HEK293 (cell line): Measurements from ENCODE around the gene PPCDC.

Source experiments
- CTCF ChIA-PET: fragments of 350-600 bp; formaldehyde crosslinking; extraction: SDS; loops from one replicate; lab custom pipeline; 2021; ENCODE audit warnings: antibody characterized with exemption; lab: Yijun Ruan, JAX
- POLR2A ChIA-PET: fragments of 300-600 bp; formaldehyde crosslinking; extraction: SDS; loops from one replicate; lab custom pipeline; 2020; ENCODE audit warnings: antibody characterized with exemption, inconsistent platforms; lab: Yijun Ruan, JAX
- H3K27ac ChIP-seq: fragments of 200-500 bp; sonication (Bioruptor generic); 2 replicates; pipeline ENCODE4 v1.5.1; 2014; ENCODE audit warnings: low read depth, low read length, control low read depth, inconsistent platforms; ENCODE audit errors: extremely low read depth
- H3K36me3 ChIP-seq, 2 experiments: fragments of 200-500 bp in 1 of 2; sonication (Bioruptor generic) in 1 of 2; 1 replicate in 1 of 2; 2 replicates in 1 of 2; pipeline ENCODE4 v1.5.1; 2014 to 2017; ENCODE audit warnings: inconsistent platforms in 2 of 2, low read length in 2 of 2; ENCODE audit not compliant: control insufficient read depth in 2 of 2, insufficient read depth in 1 of 2
- H3K4me1 ChIP-seq: fragments of 200-500 bp; sonication (Bioruptor generic); 2 replicates; pipeline ENCODE4 v1.5.1; 2014; ENCODE audit warnings: mild to moderate bottlenecking, low read length, inconsistent platforms; ENCODE audit not compliant: control insufficient read depth, insufficient read depth
- H3K4me3 ChIP-seq: 2 replicates; pipeline ENCODE4 v1.5.1; 2011; ENCODE audit warnings: low read depth, mild to moderate bottlenecking, control low read depth, low read length, moderate library complexity
- H3K9me3 ChIP-seq: fragments of 200-500 bp; sonication (Bioruptor generic); 2 replicates; pipeline ENCODE4 v1.5.1; 2014; ENCODE audit warnings: low read depth, low read length, inconsistent platforms; ENCODE audit not compliant: control insufficient read depth, insufficient read depth
- ATF2 ChIP-seq: fragments of 450-650 bp; formaldehyde crosslinking; IDR thresholded peaks from 2 replicates; pipeline ENCODE4 v1.5.1; 2016; ENCODE audit warnings: missing biosample characterization, missing genetic modification characterization, low read depth
- GLIS1 ChIP-seq: fragments of 450-650 bp; formaldehyde crosslinking; IDR thresholded peaks from 2 replicates; pipeline ENCODE4 v1.5.1; 2016; ENCODE audit warnings: missing biosample characterization, missing genetic modification characterization
- HIC1 ChIP-seq: fragments of 450-650 bp; formaldehyde crosslinking; IDR thresholded peaks from 2 replicates; pipeline ENCODE4 v1.5.1; 2016; ENCODE audit warnings: missing biosample characterization, missing genetic modification characterization
- PRDM1 ChIP-seq: fragments of 450-650 bp; formaldehyde crosslinking; IDR thresholded peaks from 2 replicates; pipeline ENCODE4; 2016; ENCODE audit warnings: missing biosample characterization, missing genetic modification characterization
- SCRT1 ChIP-seq: fragments of 450-650 bp; formaldehyde crosslinking; IDR thresholded peaks from 2 replicates; pipeline ENCODE4 v1.5.1; 2016; ENCODE audit warnings: missing biosample characterization, missing genetic modification characterization, borderline replicate concordance
- SP2 ChIP-seq: fragments of 450-650 bp; formaldehyde crosslinking; IDR thresholded peaks from 2 replicates; pipeline ENCODE4 v1.5.1; 2016; ENCODE audit warnings: missing biosample characterization, missing genetic modification characterization
- ZBTB10 ChIP-seq: fragments of 450-650 bp; formaldehyde crosslinking; IDR thresholded peaks from 2 replicates; pipeline ENCODE4 v1.5.1; 2016; ENCODE audit warnings: missing biosample characterization, missing genetic modification characterization
- ZBTB17 ChIP-seq: fragments of 450-650 bp; formaldehyde crosslinking; IDR thresholded peaks from 2 replicates; pipeline ENCODE4 v1.5.1; 2016; ENCODE audit warnings: missing biosample characterization, missing genetic modification characterization
- ZNF184 ChIP-seq: fragments of 450-650 bp; IDR thresholded peaks from 2 replicates; pipeline ENCODE4 v1.5.1; 2018; ENCODE audit warnings: missing biosample characterization, mild to moderate bottlenecking, missing genetic modification characterization
- ZNF239 ChIP-seq: fragments of 450-650 bp; formaldehyde crosslinking; IDR thresholded peaks from 2 replicates; pipeline ENCODE4 v1.5.1; 2016; ENCODE audit warnings: missing biosample characterization, missing genetic modification characterization
- ZNF24 ChIP-seq: fragments of 450-650 bp; formaldehyde crosslinking; IDR thresholded peaks from 2 replicates; pipeline ENCODE4 v1.5.1; 2016; ENCODE audit warnings: missing biosample characterization, missing genetic modification characterization
- ZNF292 ChIP-seq: fragments of 450-650 bp; formaldehyde crosslinking; IDR thresholded peaks from 2 replicates; pipeline ENCODE4 v1.5.1; 2016; ENCODE audit warnings: low read depth, missing biosample characterization, missing genetic modification characterization, borderline replicate concordance
- ZNF362 ChIP-seq: fragments of 450-650 bp; formaldehyde crosslinking; IDR thresholded peaks from 2 replicates; pipeline ENCODE4 v1.5.1; 2016; ENCODE audit warnings: missing biosample characterization, missing genetic modification characterization
- ZNF398 ChIP-seq: fragments of 450-650 bp; formaldehyde crosslinking; IDR thresholded peaks from 2 replicates; pipeline ENCODE4 v1.5.1; 2017; ENCODE audit warnings: missing biosample characterization, missing genetic modification characterization
- ZNF654 ChIP-seq: fragments of 450-650 bp; formaldehyde crosslinking; IDR thresholded peaks from 2 replicates; pipeline ENCODE4 v1.5.1; 2016; ENCODE audit warnings: low read depth, missing biosample characterization, missing genetic modification characterization
- ZNF664 ChIP-seq: fragments of 450-650 bp; formaldehyde crosslinking; IDR thresholded peaks from 2 replicates; pipeline ENCODE4 v1.5.1; 2016; ENCODE audit warnings: missing biosample characterization, missing genetic modification characterization
- ZNF768 ChIP-seq: fragments of 450-650 bp; formaldehyde crosslinking; IDR thresholded peaks from 2 replicates; pipeline ENCODE4 v1.5.1; 2018; ENCODE audit warnings: missing biosample characterization, mild to moderate bottlenecking, missing genetic modification characterization
- TF ChIP-seq, protein P1 (sequence below): fragments of 450-650 bp; formaldehyde crosslinking; IDR thresholded peaks from 2 replicates; pipeline ENCODE4 v1.5.1; 2016; ENCODE audit warnings: missing biosample characterization, missing genetic modification characterization
- TF ChIP-seq, protein P2 (sequence below): fragments of 450-650 bp; formaldehyde crosslinking; IDR thresholded peaks from 2 replicates; pipeline ENCODE4 v1.5.1; 2017; ENCODE audit warnings: missing biosample characterization, mild to moderate bottlenecking, missing genetic modification characterization, moderate library complexity
- TF ChIP-seq, protein P3 (sequence below): fragments of 450-650 bp; formaldehyde crosslinking; IDR thresholded peaks from 2 replicates; pipeline ENCODE4 v1.5.1; 2016; ENCODE audit warnings: missing biosample characterization, missing genetic modification characterization

Gene PPCDC

GRCh38 chr15:74995779-74996765, 27.3 kb upstream of the PPCDC start:
- H3K9me3 ChIP-seq: no peaks in the 10 kb centered on the region
- CTCF ChIA-PET: interaction anchor here (0.7 to 0.9 kb wide), 2 partner anchors 207 to 312 kb away, joined by 3 to 4 read pairs; no protein-coding TSS in a partner anchor
- H3K36me3 ChIP-seq: no peaks in the 10 kb centered on the region
- POLR2A ChIA-PET: interaction anchor here (0.7 to 3.0 kb wide), 7 partner anchors 18 to 728 kb away, joined by 3 to 22 read pairs (median 4); partner anchors contain the start of genes C15orf39, FAM219B, PPCDC and RPP25
- no peaks in the 10 kb centered on the region; the same call in 1 of the 2 replicates for H3K4me1 ChIP-seq
- no peak overlapping the region for H3K27ac ChIP-seq
- H3K4me3 ChIP-seq: peak overlapping the region; percentile 69
- no peak for TF ChIP-seq ZNF292 (tag by site-specific recombination)
- TF ChIP-seq, protein P1, sequence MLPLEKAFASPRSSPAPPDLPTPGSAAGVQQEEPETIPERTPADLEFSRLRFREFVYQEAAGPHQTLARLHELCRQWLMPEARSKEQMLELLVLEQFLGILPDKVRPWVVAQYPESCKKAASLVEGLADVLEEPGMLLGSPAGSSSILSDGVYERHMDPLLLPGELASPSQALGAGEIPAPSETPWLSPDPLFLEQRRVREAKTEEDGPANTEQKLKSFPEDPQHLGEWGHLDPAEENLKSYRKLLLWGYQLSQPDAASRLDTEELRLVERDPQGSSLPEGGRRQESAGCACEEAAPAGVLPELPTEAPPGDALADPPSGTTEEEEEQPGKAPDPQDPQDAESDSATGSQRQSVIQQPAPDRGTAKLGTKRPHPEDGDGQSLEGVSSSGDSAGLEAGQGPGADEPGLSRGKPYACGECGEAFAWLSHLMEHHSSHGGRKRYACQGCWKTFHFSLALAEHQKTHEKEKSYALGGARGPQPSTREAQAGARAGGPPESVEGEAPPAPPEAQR (tag by site-specific recombination): no peak
- no peak for TF ChIP-seq HIC1 (tag by site-specific recombination)
- TF ChIP-seq, protein P2, sequence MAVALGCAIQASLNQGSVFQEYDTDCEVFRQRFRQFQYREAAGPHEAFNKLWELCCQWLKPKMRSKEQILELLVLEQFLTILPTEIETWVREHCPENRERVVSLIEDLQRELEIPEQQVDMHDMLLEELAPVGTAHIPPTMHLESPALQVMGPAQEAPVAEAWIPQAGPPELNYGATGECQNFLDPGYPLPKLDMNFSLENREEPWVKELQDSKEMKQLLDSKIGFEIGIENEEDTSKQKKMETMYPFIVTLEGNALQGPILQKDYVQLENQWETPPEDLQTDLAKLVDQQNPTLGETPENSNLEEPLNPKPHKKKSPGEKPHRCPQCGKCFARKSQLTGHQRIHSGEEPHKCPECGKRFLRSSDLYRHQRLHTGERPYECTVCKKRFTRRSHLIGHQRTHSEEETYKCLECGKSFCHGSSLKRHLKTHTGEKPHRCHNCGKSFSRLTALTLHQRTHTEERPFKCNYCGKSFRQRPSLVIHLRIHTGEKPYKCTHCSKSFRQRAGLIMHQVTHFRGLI (tag by site-specific recombination): no peak
- TF ChIP-seq ZNF239 (tag by site-specific recombination): no peak
- no peak for TF ChIP-seq ZNF24 (tag by site-specific recombination)
- TF ChIP-seq ZNF768 (tag by site-specific recombination): no peak
- no peak for TF ChIP-seq ZNF184 (tag by site-specific recombination)
- peak; percentile 29; the same call in 1 of the 2 replicates for TF ChIP-seq SP2 (tag by site-specific recombination)
- TF ChIP-seq, protein P3, sequence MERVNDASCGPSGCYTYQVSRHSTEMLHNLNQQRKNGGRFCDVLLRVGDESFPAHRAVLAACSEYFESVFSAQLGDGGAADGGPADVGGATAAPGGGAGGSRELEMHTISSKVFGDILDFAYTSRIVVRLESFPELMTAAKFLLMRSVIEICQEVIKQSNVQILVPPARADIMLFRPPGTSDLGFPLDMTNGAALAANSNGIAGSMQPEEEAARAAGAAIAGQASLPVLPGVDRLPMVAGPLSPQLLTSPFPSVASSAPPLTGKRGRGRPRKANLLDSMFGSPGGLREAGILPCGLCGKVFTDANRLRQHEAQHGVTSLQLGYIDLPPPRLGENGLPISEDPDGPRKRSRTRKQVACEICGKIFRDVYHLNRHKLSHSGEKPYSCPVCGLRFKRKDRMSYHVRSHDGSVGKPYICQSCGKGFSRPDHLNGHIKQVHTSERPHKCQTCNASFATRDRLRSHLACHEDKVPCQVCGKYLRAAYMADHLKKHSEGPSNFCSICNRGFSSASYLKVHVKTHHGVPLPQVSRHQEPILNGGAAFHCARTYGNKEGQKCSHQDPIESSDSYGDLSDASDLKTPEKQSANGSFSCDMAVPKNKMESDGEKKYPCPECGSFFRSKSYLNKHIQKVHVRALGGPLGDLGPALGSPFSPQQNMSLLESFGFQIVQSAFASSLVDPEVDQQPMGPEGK (tag by site-specific recombination): peak; percentile 69
- TF ChIP-seq GLIS1 (tag by site-specific recombination): peak; percentile 38; the same call in 1 of the 2 replicates
- TF ChIP-seq ATF2 (tag by site-specific recombination): peak; percentile 69
- TF ChIP-seq ZBTB17 (tag by site-specific recombination): no peak
- TF ChIP-seq ZBTB10 (tag by site-specific recombination): peak; percentile 59
- TF ChIP-seq SCRT1: no peak
- peak; percentile 52; the same call in 1 of the 2 replicates for TF ChIP-seq PRDM1 (tag by site-specific recombination)
- no peak for TF ChIP-seq ZNF664
- no peak for TF ChIP-seq ZNF398 (tag by site-specific recombination)
- TF ChIP-seq ZNF362 (tag by site-specific recombination): no peak
- TF ChIP-seq ZNF654 (tag by site-specific recombination): no peak
